Uterus (tissue), 4 donors: ENCODE results near the gene CRIP1. TPM values are rescaled to one million over a fixed set of nuclear protein-coding genes. Genes with fewer than 3 reads are reported as not detected.

Experiments used
- DNase-seq, 2 donors: peaks; one replicate each; pipeline ENCODE4 v3.0.0-alpha.2; 2019 to 2020
- H3K27ac ChIP-seq, 2 donors: fragments of 200-600 bp; sonication (generic); 1 replicate in 1 of 2; 2 replicates in 1 of 2; pipeline ENCODE4 v1.5.1; 2016 to 2018
- H3K27me3 ChIP-seq, 2 donors: fragments of 200-600 bp; sonication (generic); one replicate each; pipeline ENCODE4 v1.5.1; 2018 to 2019; ENCODE audit warnings: control low read depth in 1 of 2
- H3K36me3 ChIP-seq, 2 donors: fragments of 200-600 bp; sonication (generic); one replicate each; pipeline ENCODE4 v1.5.1; 2019; ENCODE audit warnings: control low read depth in 1 of 2
- H3K4me1 ChIP-seq, 2 donors: fragments of 200-600 bp; sonication (generic); one replicate each; pipeline ENCODE4 v1.5.1; 2018 to 2019; ENCODE audit warnings: control low read depth in 1 of 2
- H3K4me3 ChIP-seq, 2 donors: fragments of 200-600 bp; sonication (generic); 1 replicate in 1 of 2; 2 replicates in 1 of 2; pipeline ENCODE4 v1.5.1; 2018 to 2019; ENCODE audit warnings: mild to moderate bottlenecking in 1 of 2
- H3K9me3 ChIP-seq, 2 donors: fragments of 200-600 bp; sonication (generic); one replicate each; pipeline ENCODE4 v1.5.1; 2019; ENCODE audit warnings: control low read depth in 1 of 2
- POLR2A ChIP-seq, 2 donors: fragments of 450-650 bp; IDR thresholded peaks; one replicate each; pipeline ENCODE4 v1.6.1; 2016; ENCODE audit warnings: antibody characterized with exemption in 2 of 2, mild to moderate bottlenecking in 1 of 2, moderate library complexity in 1 of 2
- intact Hi-C: fragments of 100-400 bp; cut with DNase I; formaldehyde crosslinking; loops from one replicate; pipeline ENCODE4 v1.15.1; 2023; ENCODE audit warnings: low total_unique reads
- total RNA-seq, 4 donors: library from RNA; depleted of rRNA in 3 of 4; stranded (reverse); fragments of >200 nt in 3 of 4; gene quantifications; one replicate each; pipeline versions ENCODE4 v1.1.0 to v1.2.4, GENCODE V29; 2014 to 2023
- TF ChIP-seq, protein P1 (sequence below), 4 experiments: fragments of 200-600 bp in 2 of 4; fragments of 450-650 bp in 2 of 4; sonication (generic) in 2 of 4; IDR thresholded peaks; one replicate each; pipeline ENCODE4 v1.5.1; 2016 to 2019; ENCODE audit warnings: antibody characterized with exemption in 4 of 4, mild to moderate bottlenecking in 2 of 4, moderate library complexity in 1 of 4
- donor health status: DM: yes; HTN: yes; CAD: no.

Gene CRIP1
- total RNA-seq, 4 donors from 2014 or later, result 0.51 to 64.7 (median 34.4) TPM

DNA sequence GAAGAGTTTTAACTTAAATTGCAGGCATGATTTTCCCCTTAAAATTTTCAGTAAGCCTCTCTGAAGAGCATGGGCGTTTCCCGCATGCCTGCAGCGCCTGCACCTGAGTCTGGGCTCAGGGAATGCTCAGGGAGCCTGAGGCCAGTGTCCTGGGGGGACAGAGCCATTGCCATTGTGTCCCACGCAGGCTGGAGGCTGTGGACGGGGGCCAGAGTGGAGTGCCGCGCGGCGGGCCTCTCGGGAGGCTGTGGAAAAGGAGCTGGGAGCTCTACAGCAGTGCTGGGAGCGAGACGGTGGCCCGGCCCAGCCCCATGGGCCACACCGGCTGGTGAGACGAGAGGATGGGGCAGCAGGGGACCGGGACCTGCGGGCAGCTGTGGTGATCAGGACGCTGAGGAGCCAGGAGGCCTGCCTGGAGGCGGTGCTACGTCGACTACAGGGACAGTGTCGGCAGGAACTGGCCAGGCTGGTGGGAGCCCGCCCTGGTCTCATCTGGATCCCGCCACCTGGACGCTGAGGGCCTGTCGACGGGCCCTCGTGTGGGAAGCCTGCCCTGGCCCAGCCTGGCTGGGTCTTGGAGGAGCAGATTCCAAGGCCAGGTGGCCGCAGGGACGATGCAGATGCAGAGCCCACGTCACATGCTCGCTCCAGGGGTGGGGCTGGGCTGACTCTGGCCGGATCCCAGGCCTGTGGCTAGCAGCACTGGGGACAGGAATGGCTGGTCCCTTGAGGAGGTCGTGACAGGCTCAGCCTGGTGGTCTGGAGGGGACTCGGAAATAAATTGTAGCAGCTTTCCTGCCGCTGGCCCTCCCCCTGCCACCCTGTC is 12.0 kb downstream of the CRIP1 start:
- Histone ChIP-seq H3K9me3 (no peaks in the 10 kb centered on the region), H3K4me3 (no peak overlapping the region), H3K27ac (no peak overlapping the region), H3K36me3 (no peaks in the 10 kb centered on the region), H3K4me1 (no peaks in the 10 kb centered on the region), H3K27me3 (no peaks in the 10 kb centered on the region)
- TF ChIP-seq, protein P1, sequence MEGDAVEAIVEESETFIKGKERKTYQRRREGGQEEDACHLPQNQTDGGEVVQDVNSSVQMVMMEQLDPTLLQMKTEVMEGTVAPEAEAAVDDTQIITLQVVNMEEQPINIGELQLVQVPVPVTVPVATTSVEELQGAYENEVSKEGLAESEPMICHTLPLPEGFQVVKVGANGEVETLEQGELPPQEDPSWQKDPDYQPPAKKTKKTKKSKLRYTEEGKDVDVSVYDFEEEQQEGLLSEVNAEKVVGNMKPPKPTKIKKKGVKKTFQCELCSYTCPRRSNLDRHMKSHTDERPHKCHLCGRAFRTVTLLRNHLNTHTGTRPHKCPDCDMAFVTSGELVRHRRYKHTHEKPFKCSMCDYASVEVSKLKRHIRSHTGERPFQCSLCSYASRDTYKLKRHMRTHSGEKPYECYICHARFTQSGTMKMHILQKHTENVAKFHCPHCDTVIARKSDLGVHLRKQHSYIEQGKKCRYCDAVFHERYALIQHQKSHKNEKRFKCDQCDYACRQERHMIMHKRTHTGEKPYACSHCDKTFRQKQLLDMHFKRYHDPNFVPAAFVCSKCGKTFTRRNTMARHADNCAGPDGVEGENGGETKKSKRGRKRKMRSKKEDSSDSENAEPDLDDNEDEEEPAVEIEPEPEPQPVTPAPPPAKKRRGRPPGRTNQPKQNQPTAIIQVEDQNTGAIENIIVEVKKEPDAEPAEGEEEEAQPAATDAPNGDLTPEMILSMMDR (IDR thresholded peaks at IDR 0.05), result no peak
- no peak for DNase-seq
- intact Hi-C loops, result no loop called here

DNA sequence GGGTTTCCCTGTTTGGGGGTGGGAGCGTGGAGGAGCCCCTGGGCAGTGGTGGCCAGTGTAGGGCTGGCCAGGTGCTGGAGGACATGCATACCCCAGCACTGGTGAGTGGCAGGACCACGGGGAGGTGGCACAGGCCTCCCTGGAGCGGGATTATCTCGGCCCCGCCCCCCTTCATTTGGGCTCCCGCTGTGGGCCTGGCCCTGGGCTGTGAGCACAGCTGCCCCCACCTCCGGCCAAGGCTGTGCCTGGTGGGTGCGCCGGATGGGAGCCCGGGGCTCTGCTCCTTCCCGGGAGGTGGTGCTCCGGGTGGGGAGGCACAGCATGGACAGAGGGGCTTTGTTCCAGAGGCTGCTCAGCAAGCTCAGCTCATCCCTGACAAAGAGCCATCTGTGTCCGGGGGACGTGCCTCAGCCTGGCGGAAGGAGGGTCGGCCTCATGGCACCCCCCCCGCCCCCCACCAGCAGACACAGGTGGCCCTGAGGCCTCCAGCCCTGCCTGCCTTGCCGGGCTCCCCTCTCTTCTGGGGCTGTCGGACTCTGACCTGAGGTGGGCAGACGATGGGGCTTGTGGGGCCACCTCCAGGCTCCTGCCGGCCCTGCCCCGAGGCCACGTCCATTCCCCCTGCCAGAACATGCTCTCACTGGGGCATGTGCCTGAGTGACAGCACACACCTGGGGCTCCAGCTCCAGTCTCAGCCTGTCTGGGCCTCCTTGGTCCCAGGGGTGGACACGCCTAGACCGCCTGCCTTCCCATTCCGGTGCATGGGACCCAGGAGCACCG is 12.8 kb downstream of the CRIP1 start:
- TF ChIP-seq POLR2A (IDR thresholded peaks at IDR 0.05), result no peak
- TF ChIP-seq, protein P1 (IDR thresholded peaks at IDR 0.05), result no peak
- intact Hi-C loops, result no loop called here
- no peak overlapping the region for H3K4me3 ChIP-seq
- no peaks in the 10 kb centered on the region for H3K9me3 ChIP-seq
- no peaks in the 10 kb centered on the region for H3K27me3 ChIP-seq
- DNase-seq, result no peak
- no peak overlapping the region for H3K27ac ChIP-seq
- no peaks in the 10 kb centered on the region for H3K4me1 ChIP-seq
- H3K36me3 ChIP-seq, result no peaks in the 10 kb centered on the region

DNA sequence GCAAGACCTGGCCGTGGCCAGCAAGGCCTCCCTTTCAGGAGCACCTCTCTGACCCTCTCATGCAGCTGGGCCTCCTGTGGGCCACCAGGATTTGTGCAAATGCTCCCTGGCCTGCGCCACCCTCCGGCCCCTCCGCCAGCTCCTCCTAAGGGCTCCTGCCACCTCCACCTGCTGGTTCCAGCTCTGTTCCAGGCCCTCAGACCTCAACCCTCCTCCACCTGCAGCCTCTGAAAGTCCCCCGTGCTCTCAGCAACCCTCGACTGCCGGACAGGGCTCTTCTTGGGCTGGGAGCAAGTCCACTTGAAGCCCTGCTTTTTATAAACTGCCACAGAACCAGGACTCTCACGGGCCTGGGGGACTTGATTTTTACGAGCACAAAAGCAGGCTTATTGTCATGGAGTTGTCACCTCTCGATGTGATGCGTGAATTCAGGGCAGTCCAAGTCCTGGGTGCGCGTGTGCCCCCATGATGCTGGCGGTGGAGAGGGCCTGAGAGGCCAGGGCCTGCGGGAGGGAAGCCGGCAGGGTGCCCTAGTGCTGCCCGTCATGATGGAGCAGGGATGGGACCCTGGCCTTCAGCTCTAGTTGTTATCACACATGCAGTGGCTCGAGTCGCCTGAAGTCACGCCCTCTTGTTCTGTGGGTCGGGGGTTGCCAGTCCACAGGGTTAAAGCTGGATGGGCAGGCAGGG is 13.5 kb downstream of the CRIP1 start:
- Histone ChIP-seq H3K4me3 (no peak overlapping the region), H3K36me3 (no peaks in the 10 kb centered on the region), H3K27ac (no peak overlapping the region), H3K9me3 (no peaks in the 10 kb centered on the region), H3K27me3 (no peaks in the 10 kb centered on the region), H3K4me1 (no peaks in the 10 kb centered on the region)
- intact Hi-C loops, result no loop called here
- TF ChIP-seq, protein P1 (IDR thresholded peaks at IDR 0.05), result no peak
- no peak for TF ChIP-seq POLR2A (IDR thresholded peaks at IDR 0.05)
- no peak for DNase-seq

DNA sequence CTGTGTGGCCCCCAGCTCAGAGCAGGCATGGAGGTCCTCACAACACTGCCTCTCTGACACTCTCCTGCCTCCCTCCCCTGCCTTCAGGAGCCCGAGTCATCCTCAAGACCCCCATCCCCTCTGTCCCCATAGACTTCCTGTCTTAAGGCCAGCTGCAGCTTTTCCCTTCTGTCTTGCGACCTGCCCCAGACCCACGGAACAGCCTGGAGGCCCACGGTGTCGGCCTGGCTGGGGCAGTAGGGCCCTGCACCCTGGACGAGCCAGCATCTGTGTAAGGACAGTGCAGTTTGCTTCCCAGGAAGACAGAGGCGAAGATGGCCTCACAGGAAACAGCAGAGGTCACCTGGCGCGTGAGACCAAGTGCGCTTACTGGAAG is 14.0 kb downstream of the CRIP1 start:
- no peaks in the 10 kb centered on the region for H3K9me3 ChIP-seq
- no peaks in the 10 kb centered on the region for H3K4me1 ChIP-seq
- DNase-seq, result no peak
- H3K27ac ChIP-seq, result no peak overlapping the region
- no peak overlapping the region for H3K4me3 ChIP-seq
- no peaks in the 10 kb centered on the region for H3K36me3 ChIP-seq
- no peaks in the 10 kb centered on the region for H3K27me3 ChIP-seq
- intact Hi-C loops, result no loop called here
- TF ChIP-seq, protein P1 (IDR thresholded peaks at IDR 0.05), result no peak
- no peak for TF ChIP-seq POLR2A (IDR thresholded peaks at IDR 0.05)
